Activated CD4-positive, CD25-positive, alpha-beta regulatory T cell (primary cell): ENCODE results near the gene RUFY3.
"Not testable (repeated sequence)": the region's sequence is repeated elsewhere in the genome, so short reads cannot be mapped to it uniquely, and the experiment has no call there.

Experiments used
- DNase-seq, 4 experiments: peaks; one replicate each; lab custom pipeline; 2025; lab: John Stamatoyannopoulos, UW

RUFY3 gene

GRCh38 chr4:70705183-70706043 lies 16.4 kb upstream of the RUFY3 start:
- peak; percentile 40 to 43 (median 40) for DNase-seq

GRCh38 chr4:70706044-70706461 lies 15.7 kb upstream of the RUFY3 start:
- no peak for DNase-seq

DNA sequence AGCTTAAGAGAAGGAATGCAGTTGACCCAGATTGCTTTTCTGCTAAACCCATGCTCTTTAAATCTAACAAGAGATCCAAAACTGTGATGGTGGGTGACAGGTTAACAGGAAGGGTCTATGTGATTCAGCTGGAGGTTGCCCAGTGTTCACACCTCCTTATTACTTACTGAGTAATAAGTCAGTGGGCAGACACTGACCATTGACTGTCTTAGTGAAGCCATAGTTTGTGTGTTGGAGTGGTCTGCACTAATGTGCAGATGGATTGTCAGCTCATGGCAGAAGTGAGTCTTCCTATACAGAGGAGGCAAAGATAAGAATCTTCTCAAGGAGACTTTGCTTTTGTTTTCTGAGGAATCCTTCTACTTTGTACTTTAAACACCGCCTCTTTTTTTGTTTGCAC lies 15.2 kb upstream of the RUFY3 start:
- no peak for DNase-seq

DNA sequence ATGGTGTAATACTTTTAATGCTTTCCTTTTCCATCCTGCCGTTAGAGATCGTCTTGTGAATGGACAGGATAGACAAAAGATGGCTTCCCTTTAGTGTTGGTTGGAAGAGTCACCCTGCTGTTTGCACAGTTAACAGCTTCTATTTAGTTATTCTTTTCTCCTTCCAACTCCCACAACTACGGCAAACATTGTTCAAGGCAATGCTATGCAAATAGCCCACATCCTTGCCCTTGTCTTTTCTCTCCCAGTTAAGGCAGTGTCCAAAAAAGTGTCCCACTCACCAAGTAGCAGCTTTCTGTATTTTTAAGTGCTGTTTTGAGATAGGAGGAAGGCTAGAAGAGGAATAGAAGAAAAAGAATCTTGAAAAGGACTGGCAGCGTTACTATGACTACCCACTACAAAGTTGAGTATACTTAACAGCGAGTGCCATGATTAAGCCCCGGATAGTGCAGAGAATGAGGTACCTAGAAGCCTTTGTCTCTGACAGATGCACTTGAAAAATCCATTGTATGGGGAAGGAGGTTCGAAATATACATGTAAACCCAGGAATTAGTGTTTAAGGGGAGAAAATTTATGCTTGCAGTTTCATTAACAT lies 12.1 kb upstream of the RUFY3 start:
- no peak for DNase-seq

GRCh38 chr4:70711599-70711998 lies 10.2 kb upstream of the RUFY3 start:
- DNase-seq, result no peak

- DNase-seq, result no peak
Measured at GRCh38 chr4:70712150-70712549, 9.6 kb upstream of the RUFY3 start.

GRCh38 chr4:70712604-70713452 lies 8.9 kb upstream of the RUFY3 start:
- no peak for DNase-seq

DNA sequence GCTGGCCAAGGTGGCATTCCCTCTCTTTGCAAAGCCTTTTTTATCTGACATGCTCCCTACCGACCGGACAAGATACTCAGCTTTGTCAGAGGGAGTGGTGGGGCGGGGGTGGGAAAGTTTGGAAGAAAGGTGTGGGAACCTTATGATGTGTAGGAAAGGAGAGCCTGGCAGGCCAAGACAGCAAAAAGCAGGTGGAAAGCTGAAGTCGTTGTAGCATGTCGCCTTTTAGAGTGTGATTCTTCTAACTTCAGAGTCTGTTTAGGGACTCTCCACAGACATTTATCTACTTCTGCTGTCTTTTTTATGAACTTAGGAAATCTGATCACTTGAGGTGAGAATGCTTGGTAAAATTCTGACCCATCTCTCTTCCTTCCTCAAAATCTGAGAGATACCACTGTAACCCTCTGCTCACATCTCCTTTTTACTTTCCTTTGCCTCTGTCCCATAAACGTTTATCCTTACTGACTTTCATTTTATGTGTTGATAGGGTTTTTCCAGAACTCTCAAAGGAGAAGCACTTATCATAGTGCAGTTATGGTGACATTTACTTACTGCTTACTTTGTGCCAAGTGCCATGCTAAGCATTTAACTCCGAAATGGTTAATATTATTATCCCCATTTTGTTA lies 8.2 kb upstream of the RUFY3 start:
- no peak for DNase-seq

DNA sequence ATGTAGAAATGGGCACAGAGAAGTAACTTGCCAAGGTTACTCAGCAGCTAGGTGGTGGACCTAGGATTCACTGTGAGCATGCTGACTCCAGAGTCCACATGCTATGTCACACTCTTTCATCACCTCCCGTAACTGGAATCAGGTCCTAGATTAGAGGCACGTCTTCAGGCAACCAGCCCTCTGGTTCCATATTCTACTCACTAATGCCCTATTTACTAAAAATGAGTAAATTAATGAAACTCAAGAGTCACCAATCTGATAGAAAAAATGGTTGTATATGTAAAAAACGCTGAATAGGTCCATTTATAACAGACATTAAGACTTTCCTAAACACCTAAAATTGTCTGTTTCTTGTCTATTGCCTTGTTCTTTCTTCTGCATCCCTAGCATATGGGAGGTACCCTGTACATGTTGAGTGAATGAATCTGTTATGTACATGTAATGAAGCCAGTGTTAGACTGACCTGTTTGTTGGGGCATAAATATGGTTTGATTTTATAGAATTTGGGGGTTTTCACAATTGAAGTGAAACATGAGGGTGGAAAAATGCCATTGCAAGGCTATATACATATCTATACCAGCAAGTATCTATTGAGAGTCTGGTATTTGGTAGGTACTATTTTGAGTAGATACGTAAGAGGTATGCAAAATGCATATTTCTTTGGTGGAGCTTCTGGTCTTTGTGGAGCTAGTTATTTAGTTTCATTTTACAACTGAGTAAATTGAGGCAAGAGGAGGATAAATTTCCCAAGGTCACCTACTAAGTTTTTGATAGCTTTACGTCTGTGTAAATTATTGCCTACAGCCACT lies 7.5 kb upstream of the RUFY3 start:
- no peak for DNase-seq

DNA sequence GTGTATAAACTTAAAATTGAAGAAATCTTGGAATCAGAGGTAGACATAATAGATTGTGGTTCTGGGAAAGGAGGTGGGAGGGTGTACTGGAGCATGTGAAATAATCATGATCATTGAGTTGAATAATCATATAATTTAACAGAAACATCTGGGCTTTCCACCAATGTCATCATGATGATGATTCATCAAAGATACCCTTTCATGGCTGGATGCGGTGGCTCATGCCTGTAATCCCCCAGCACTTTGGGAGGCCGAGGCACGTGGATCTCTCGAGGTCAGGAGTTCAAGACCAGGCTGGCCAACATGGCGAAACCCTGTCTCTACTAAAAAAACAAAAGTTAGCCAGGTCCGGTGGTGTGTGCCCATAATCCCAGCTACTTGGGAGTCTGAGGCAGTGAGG lies 6.7 kb upstream of the RUFY3 start:
- DNase-seq, result no peak

DNA sequence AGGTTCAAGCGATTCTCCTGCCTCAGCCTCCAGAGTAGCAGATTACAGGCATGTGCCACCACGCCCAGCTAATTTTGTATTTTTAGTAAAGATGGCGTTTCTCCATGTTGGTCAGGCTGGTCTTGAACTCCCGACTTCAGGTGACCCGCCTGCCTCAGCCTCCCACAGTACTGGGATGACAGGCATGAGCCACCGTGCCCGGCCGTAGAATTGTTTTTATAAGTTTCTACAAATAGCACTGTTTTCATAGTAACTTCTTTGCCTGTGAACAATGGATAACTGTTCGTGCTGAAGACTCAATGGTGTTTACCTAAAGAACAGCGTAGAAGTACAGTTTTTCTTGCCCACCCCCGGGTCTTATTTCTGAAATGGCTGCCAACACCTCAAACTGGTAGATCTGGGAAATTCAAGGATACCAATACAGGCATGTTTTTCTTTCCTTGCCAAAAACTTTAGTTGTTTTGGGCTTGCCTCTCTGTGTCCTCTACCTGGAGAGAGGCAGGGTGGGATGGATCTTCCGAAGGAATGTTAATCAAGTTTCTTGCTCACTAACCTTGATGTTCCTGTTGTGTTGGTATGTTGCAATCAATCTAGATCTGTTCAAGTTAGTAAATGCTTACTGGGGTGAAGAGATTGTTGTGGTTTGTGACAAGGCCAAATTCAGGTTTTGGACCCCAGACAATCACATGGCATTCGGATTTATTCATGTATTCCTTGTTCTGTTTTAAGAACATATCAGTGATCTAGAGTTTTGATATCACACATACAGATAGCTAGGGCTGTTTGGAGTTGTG lies 2.8 kb upstream of the RUFY3 start:
- DNase-seq, result no peak

DNA sequence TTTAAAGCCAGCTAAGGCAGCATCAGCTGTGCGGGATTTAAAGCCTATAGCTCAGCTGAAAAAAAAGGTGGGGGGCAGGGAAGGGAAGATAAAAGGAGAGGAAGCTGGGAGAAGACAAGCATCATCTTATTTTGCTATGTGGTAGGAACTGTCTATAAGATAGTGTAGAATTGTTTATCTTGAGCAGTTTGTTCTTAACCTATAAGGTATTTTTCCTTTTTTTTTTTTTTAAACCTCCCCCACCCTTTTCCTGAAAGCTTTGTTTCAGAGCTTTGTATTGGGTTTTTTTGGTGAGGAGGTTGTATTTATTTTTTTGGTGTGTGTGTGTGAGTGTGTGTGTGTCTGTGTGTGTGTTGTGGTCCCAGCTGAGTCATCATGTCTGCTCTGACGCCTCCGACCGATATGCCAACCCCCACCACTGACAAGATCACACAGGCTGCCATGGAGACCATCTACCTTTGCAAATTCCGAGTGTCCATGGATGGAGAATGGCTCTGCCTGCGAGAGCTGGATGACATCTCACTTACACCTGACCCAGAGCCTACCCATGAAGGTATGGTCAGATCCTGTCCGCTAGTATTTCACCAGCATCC lies 531 bp downstream of the RUFY3 start:
- no peak for DNase-seq

DNA sequence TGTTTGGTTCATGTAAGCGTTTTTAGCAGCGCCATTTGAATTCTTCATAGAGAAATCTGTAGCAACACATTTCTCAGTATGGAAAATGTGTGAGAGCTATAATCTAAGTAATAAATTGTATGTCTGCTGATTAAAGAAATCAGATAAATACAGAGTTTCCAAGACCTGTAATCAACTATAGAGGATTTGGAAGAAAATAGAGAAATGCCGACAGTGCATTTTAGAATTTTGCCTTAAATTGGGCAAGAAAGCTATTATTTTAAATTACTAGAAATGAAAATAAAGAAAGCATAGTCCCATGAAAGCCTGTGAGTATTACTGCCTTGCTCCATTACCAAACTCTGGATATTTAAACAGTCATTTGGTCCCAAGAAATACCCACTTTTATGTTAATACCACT lies 2.7 kb downstream of the RUFY3 start:
- DNase-seq, result no peak

DNA sequence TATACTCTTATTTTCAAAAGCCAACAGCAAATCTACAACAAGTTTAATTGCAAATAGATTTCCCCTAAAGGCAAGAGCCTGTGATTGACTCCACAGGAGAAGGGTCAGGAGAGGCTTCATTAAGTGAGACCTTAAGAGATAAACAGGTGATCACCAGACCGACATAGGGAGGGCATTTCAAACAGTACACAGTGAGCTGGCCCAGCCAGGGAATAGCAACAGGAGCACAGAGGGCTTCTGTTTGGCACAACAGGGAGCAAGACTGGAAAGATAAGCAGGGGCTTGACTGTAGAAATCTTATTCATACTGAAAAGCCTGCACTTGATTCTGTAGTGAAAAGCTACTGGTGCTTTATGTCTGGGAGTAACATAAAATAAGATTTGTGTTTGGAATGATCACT lies 3.9 kb downstream of the RUFY3 start:
- no peak for DNase-seq

GRCh38 chr4:70726515-70726914 lies 4.8 kb downstream of the RUFY3 start:
- not testable (repeated sequence) for DNase-seq

- no peak for DNase-seq
Measured at GRCh38 chr4:70728091-70728490, 6.3 kb downstream of the RUFY3 start.

DNA sequence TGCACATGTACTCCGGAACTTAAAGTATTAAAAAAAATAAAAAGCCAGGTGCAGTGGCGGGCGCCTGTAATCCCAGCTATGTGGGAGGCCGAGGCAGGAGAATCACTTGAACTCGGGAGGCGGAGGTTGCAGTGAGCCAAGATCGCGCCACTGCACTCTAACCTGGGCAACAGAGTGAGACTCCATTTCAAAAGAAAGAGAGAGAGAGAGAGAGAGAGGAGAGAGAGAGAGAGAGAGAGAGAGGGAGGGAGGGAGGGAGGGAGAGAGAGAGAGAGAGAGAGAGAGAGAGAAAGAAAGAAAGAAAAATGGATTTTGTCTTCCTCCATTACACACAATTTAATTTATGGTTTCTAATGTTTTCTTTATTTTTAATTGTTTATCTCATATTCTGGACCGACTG lies 11.1 kb downstream of the RUFY3 start:
- DNase-seq, result not testable (repeated sequence)

- DNase-seq, result no peak
Measured at GRCh38 chr4:70734168-70734954, 12.6 kb downstream of the RUFY3 start.

DNA sequence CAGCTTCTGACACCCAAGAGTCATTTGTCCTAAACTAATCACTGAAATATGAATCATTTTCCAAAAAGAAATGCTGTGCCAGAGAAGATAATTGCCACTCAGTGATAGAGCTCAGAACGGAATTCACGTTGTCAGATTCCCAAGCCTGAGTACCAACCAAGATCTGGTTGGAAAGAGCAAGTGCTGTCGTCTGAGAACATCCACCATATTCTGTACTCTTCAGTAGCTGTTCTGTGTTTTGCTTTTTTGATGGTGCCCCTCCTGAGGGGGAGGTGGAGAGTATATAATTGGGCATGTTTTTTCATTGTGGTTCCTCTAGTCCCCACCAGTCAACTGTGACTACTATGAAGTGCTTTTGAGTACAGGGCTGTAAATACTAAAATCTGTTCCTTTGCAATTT lies 13.2 kb downstream of the RUFY3 start:
- DNase-seq, result no peak
